Brain microvascular endothelial cell (primary cell): ENCODE data around the gene LIMS2.

Experiments used
- DNase-seq: peaks from one replicate; pipeline ENCODE4 v3.0.0-alpha.2; 2020
- H3K27ac ChIP-seq: fragments of 250-450 bp; sonication (Bioruptor Pico); 2 replicates; pipeline ENCODE4 v1.5.1; 2020; ENCODE audit warnings: mild to moderate bottlenecking, moderate library complexity
- H3K27me3 ChIP-seq: fragments of 250-450 bp; sonication (Bioruptor Pico); replicated peaks from 2 replicates; pipeline ENCODE4 v1.5.1; 2020; ENCODE audit warnings: mild to moderate bottlenecking
- H3K36me3 ChIP-seq: fragments of 250-450 bp; sonication (Bioruptor Pico); replicated peaks from 2 replicates; pipeline ENCODE4 v1.5.1; 2020; ENCODE audit warnings: mild to moderate bottlenecking
- H3K4me3 ChIP-seq: 2 replicates; pipeline ENCODE4 v1.5.1; 2011; ENCODE audit warnings: low read depth, mild to moderate bottlenecking, control low read depth, low read length, moderate library complexity
- CTCF ChIP-seq: IDR thresholded peaks from 2 replicates; pipeline ENCODE4 v1.5.1; 2011; ENCODE audit warnings: low read depth, mild to moderate bottlenecking, moderate library complexity, low read length, control low read depth, inconsistent platforms; ENCODE audit errors: missing control alignments
- in situ Hi-C: cut with HindIII; loops from 2 replicates; pipeline ENCODE4 v1.10.0; 2017; ENCODE audit warnings: low sequenced_read_pairs, low pct_ligation_motif_present

The LIMS2 gene

GRCh38 chr2:127637236-127637630, 38.1 kb downstream of the LIMS2 start:
- peak overlapping the region; percentile 6 for H3K27ac ChIP-seq
- in situ Hi-C loops, result no loop called here
- H3K36me3 ChIP-seq, result no peaks in the 10 kb centered on the region
- no peak for DNase-seq
- no peaks in the 10 kb centered on the region for H3K27me3 ChIP-seq
- no peak for TF ChIP-seq CTCF
- H3K4me3 ChIP-seq, result no peak overlapping the region

GRCh38 chr2:127636248-127637235, 38.8 kb downstream of the LIMS2 start:
- in situ Hi-C loops, result no loop called here
- DNase-seq, result no peak
- TF ChIP-seq CTCF, result no peak

GRCh38 chr2:127635380-127636237, 39.7 kb downstream of the LIMS2 start:
- no peak for TF ChIP-seq CTCF
- no peak overlapping the region for H3K27ac ChIP-seq
- no peak overlapping the region for H3K4me3 ChIP-seq
- no peaks in the 10 kb centered on the region for H3K27me3 ChIP-seq
- no peak for DNase-seq
- in situ Hi-C loops, result no loop called here
- H3K36me3 ChIP-seq, result no peaks in the 10 kb centered on the region

More at GRCh38 chr2:127636248-127637235, 38.8 kb downstream of the LIMS2 start:
- no peak overlapping the region for H3K4me3 ChIP-seq
- H3K36me3 ChIP-seq, result no peaks in the 10 kb centered on the region
- no peaks in the 10 kb centered on the region for H3K27me3 ChIP-seq
- no peak overlapping the region for H3K27ac ChIP-seq

- no peak overlapping the region for H3K4me3 ChIP-seq
- H3K27me3 ChIP-seq, result no peaks in the 10 kb centered on the region
- H3K36me3 ChIP-seq, result no peaks in the 10 kb centered on the region
- DNase-seq, result no peak
- in situ Hi-C loops, result no loop called here
- H3K27ac ChIP-seq, result no peak overlapping the region
- TF ChIP-seq CTCF, result no peak
Observed at GRCh38 chr2:127634626-127635379, 40.5 kb downstream of the LIMS2 start.

GRCh38 chr2:127634066-127634617, 41.2 kb downstream of the LIMS2 start:
- H3K27ac ChIP-seq, result no peak overlapping the region
- no peaks in the 10 kb centered on the region for H3K27me3 ChIP-seq
- H3K36me3 ChIP-seq, result no peaks in the 10 kb centered on the region
- no peak overlapping the region for H3K4me3 ChIP-seq
- no peak for TF ChIP-seq CTCF
- in situ Hi-C loops, result no loop called here
- no peak for DNase-seq
